ENCODE data around the gene CCDC197. TPM values are rescaled to one million over a fixed set of nuclear protein-coding genes. Genes with fewer than 3 reads are reported as not detected.

The CCDC197 gene
- total RNA-seq, 2 donors from 2014 or later: not detected

- WGBS: 89% methylated on average over 4 of the region's 4 CpGs
- H3K4me1 ChIP-seq (replicated peaks): no peaks in the 10 kb centered on the region
- no peak overlapping the region for H3K27ac ChIP-seq
- H3K27me3 ChIP-seq (replicated peaks; ENCODE audit: insufficient read depth): no peaks in the 10 kb centered on the region
- H3K4me3 ChIP-seq: no peak overlapping the region
- intact Hi-C loops (cut with DNase I): no loop called here
- DNase-seq (ENCODE audit: low spot score): no peak
- no peaks in the 10 kb centered on the region for H3K9me3 ChIP-seq
- TF ChIP-seq CTCF (IDR thresholded peaks at IDR 0.05): no peak
- no peak for TF ChIP-seq POLR2AphosphoS5 (IDR thresholded peaks at IDR 0.05)
- no peak for TF ChIP-seq POLR2A (IDR thresholded peaks at IDR 0.05)
- no peaks in the 10 kb centered on the region for H3K36me3 ChIP-seq
Observed at GRCh38 chr14:94020267-94020666, 23.2 kb downstream of the CCDC197 start.

GRCh38 chr14:94021001-94021400 lies 23.9 kb downstream of the CCDC197 start:
- no peak for TF ChIP-seq POLR2AphosphoS5 (IDR thresholded peaks at IDR 0.05)
- TF ChIP-seq POLR2A (IDR thresholded peaks at IDR 0.05): no peak
- no peak for TF ChIP-seq CTCF (IDR thresholded peaks at IDR 0.05)
- no peak overlapping the region for H3K27ac ChIP-seq
- H3K9me3 ChIP-seq: no peaks in the 10 kb centered on the region
- no peak overlapping the region for H3K4me3 ChIP-seq
- H3K4me1 ChIP-seq (replicated peaks): no peaks in the 10 kb centered on the region
- 75% methylated on average over 2 of the region's 2 CpGs for WGBS
- intact Hi-C loops (cut with DNase I): no loop called here
- H3K27me3 ChIP-seq (replicated peaks; ENCODE audit: insufficient read depth): no peaks in the 10 kb centered on the region
- H3K36me3 ChIP-seq: no peaks in the 10 kb centered on the region
- DNase-seq (ENCODE audit: low spot score): no peak

- intact Hi-C loops (cut with DNase I): no loop called here
- H3K27ac ChIP-seq: no peak overlapping the region
- no peaks in the 10 kb centered on the region for H3K4me1 ChIP-seq (replicated peaks)
- no peaks in the 10 kb centered on the region for H3K27me3 ChIP-seq (replicated peaks; ENCODE audit: insufficient read depth)
- H3K4me3 ChIP-seq: no peak overlapping the region
- no peaks in the 10 kb centered on the region for H3K36me3 ChIP-seq
- TF ChIP-seq CTCF (IDR thresholded peaks at IDR 0.05) (no peak), POLR2A (IDR thresholded peaks at IDR 0.05) (no peak), POLR2AphosphoS5 (IDR thresholded peaks at IDR 0.05) (no peak)
- H3K9me3 ChIP-seq: no peaks in the 10 kb centered on the region
- 74% methylated on average over 10 of the region's 10 CpGs for WGBS
- DNase-seq (ENCODE audit: low spot score): no peak
Observed at GRCh38 chr14:94021416-94022157, 24.5 kb downstream of the CCDC197 start.

- intact Hi-C loops (cut with DNase I): no loop called here
- Histone ChIP-seq H3K9me3 (no peaks in the 10 kb centered on the region), H3K4me3 (no peak overlapping the region), H3K27ac (no peak overlapping the region), H3K4me1 (replicated peaks) (no peaks in the 10 kb centered on the region), H3K27me3 (replicated peaks; ENCODE audit: insufficient read depth) (no peaks in the 10 kb centered on the region), H3K36me3 (no peaks in the 10 kb centered on the region)
- DNase-seq (ENCODE audit: low spot score): no peak
- 63% methylated on average over 10 of the region's 10 CpGs for WGBS
- TF ChIP-seq CTCF (IDR thresholded peaks at IDR 0.05) (no peak), POLR2A (IDR thresholded peaks at IDR 0.05) (no peak), POLR2AphosphoS5 (IDR thresholded peaks at IDR 0.05) (no peak)
Observed at GRCh38 chr14:94022532-94023411, 25.7 kb downstream of the CCDC197 start.

Measured in prostate gland (tissue), 2 donors.